Keratinocyte (primary cell): ENCODE measurements around the gene PXDN. TPM values are rescaled to one million over a fixed set of nuclear protein-coding genes. Genes with fewer than 3 reads are reported as not detected.

Source experiments
- DNase-seq: peaks from one replicate; pipeline ENCODE4 v3.0.0-alpha.2; 2011; ENCODE audit warnings: low read depth, missing footprints, low spot score
- FAIRE-seq: peaks from 2 replicates; lab custom pipeline; 2011; peaks lifted over from hg19 to GRCh38; lab: Jason Lieb, UNC
- H2AFZ ChIP-seq: 2 replicates; pipeline ENCODE4 v1.6.0; 2012; ENCODE audit warnings: low read length, control low read depth, inconsistent platforms; ENCODE audit not compliant: control insufficient read depth
- H3K27ac ChIP-seq: 2 replicates; pipeline ENCODE4 v1.5.1; 2011; ENCODE audit warnings: low read length; ENCODE audit not compliant: control insufficient read depth, insufficient read depth
- H3K27me3 ChIP-seq: 3 replicates; pipeline ENCODE4 v1.6.0; 2011; ENCODE audit warnings: low read length; ENCODE audit not compliant: control insufficient read depth, insufficient read depth; ENCODE audit errors: extremely low read depth
- H3K36me3 ChIP-seq, 2 experiments: 2 replicates in 1 of 2; 3 replicates in 1 of 2; pipeline ENCODE4 v1.5.1; 2011; ENCODE audit warnings: low read length in 2 of 2, mild to moderate bottlenecking in 1 of 2; ENCODE audit not compliant: control insufficient read depth in 2 of 2, insufficient read depth in 2 of 2; ENCODE audit errors: extremely low read depth in 1 of 2
- H3K4me1 ChIP-seq: 3 replicates; pipeline ENCODE4 v1.5.1; 2011; ENCODE audit warnings: low read length; ENCODE audit not compliant: control insufficient read depth, insufficient read depth; ENCODE audit errors: extremely low read depth
- H3K4me2 ChIP-seq: 3 replicates; pipeline ENCODE4 v1.6.0; 2011; ENCODE audit warnings: low read depth, low read length; ENCODE audit not compliant: control insufficient read depth, insufficient read depth; ENCODE audit errors: extremely low read depth
- H3K4me3 ChIP-seq, 3 experiments: fragments of 200-600 bp in 1 of 3; sonication (generic) in 1 of 3; 2 replicates in 2 of 3; 3 replicates in 1 of 3; pipeline ENCODE4 v1.5.1; 2011 to 2016; ENCODE audit warnings: low read length in 3 of 3, mild to moderate bottlenecking in 3 of 3, control low read depth in 2 of 3, inconsistent platforms in 1 of 3, low read depth in 1 of 3, mixed read lengths in 1 of 3, mixed run types in 1 of 3, moderate library complexity in 1 of 3; ENCODE audit not compliant: control insufficient read depth in 2 of 3, insufficient read depth in 2 of 3; ENCODE audit errors: extremely low read depth in 1 of 3
- H3K79me2 ChIP-seq: 2 replicates; pipeline ENCODE4 v1.6.0; 2012; ENCODE audit warnings: low read length; ENCODE audit not compliant: control insufficient read depth, insufficient read depth
- H3K9ac ChIP-seq: 3 replicates; pipeline ENCODE4 v1.6.0; 2011; ENCODE audit warnings: low read length; ENCODE audit not compliant: control insufficient read depth, insufficient read depth; ENCODE audit errors: extremely low read depth
- H3K9me1 ChIP-seq: 3 replicates; pipeline ENCODE4 v1.6.0; 2011; ENCODE audit warnings: low read length; ENCODE audit not compliant: control insufficient read depth, insufficient read depth; ENCODE audit errors: extremely low read depth
- H3K9me3 ChIP-seq: 2 replicates; pipeline ENCODE4 v1.5.1; 2012; ENCODE audit warnings: low read depth, low read length; ENCODE audit not compliant: control insufficient read depth
- H4K20me1 ChIP-seq: 3 replicates; pipeline ENCODE4 v1.6.0; 2011; ENCODE audit warnings: low read length; ENCODE audit not compliant: control insufficient read depth, insufficient read depth; ENCODE audit errors: extremely low read depth
- EZH2 ChIP-seq: IDR thresholded peaks from one replicate; pipeline ENCODE4 v1.6.1; 2012; ENCODE audit warnings: inconsistent platforms, mild to moderate bottlenecking, low read length, moderate library complexity
- dilution Hi-C: fragments of 300-500 bp; cut with MboI; formaldehyde crosslinking; loops from one replicate; pipeline ENCODE4 v1.7.0; 2020; ENCODE audit warnings: low sequenced_read_pairs; ENCODE audit not compliant: extremely low pct_ligation_motif_present
- polyA plus RNA-seq, 5 experiments: library from polyadenylated mRNA; depleted of rRNA in 3 of 5; stranded (reverse) in 3 of 5; stranded (forward) in 1 of 5; unstranded in 1 of 5; fragments of >200 nt; gene quantifications; 1 replicate in 1 of 5; 2 replicates in 3 of 5; 3 replicates in 1 of 5; pipeline versions ENCODE4 v1.2.1 to v1.2.3, GENCODE V29; 2011 to 2012; ENCODE audit warnings: missing spikeins in 2 of 5, low read depth in 1 of 5, low replicate concordance in 1 of 5
- TF ChIP-seq, protein P1 (sequence below), 3 experiments: IDR thresholded peaks in 1 of 3; conservative IDR thresholded peaks in 1 of 3; optimal IDR thresholded peaks in 1 of 3; 2 replicates in 2 of 3; 3 replicates in 1 of 3; pipeline versions ENCODE3 to v1.5.1; 2011; ENCODE audit warnings: low read length in 3 of 3, mild to moderate bottlenecking in 3 of 3, moderate library complexity in 2 of 3, control low read depth in 1 of 3, inconsistent platforms in 1 of 3; ENCODE audit not compliant: insufficient read depth in 2 of 3; ENCODE audit errors: extremely low read depth in 1 of 3

Gene PXDN
- polyA plus RNA-seq, 1 donor (not counting 4 experiments of a cell fraction or from before 2014, with no cell fraction given) = 36.7 TPM

DNA sequence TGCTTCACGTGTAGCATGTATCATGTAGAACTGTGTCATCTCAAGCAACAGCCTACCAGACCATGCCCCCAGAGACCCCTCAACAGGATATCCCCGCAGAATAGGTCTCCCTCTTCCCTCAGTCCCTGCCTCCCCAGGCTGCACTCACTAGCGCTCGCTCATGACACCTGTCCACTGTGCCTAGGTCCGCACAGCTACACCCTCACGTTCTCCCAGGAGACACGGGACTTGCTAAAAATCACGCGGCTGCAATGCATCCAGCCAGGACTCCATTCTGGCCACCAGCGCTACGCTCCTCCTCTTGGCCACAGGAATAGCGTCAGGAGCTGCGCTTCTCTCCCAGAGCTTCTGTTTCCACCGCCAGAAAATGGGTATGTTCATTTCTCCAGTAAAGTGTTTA lies 2.5 kb downstream of the PXDN start:
- FAIRE-seq = no peak
- dilution Hi-C loops = loop anchor here (25.0 kb wide), 1 partner anchor 155 kb away; no protein-coding TSS in a partner anchor
- H4K20me1 ChIP-seq = peaks cover 3% of the 10 kb centered on the region
- H3K9me3 ChIP-seq = no peaks in the 10 kb centered on the region
- H3K27ac ChIP-seq = no peak overlapping the region
- no peak overlapping the region for H2AFZ ChIP-seq
- H3K27me3 ChIP-seq = peaks cover 14% of the 10 kb centered on the region
- H3K4me3 ChIP-seq = no peak overlapping the region
- no peak for DNase-seq
- H3K36me3 ChIP-seq = peaks cover 0 to 3% of the 10 kb centered on the region in 2 experiments
- no peak for TF ChIP-seq EZH2
- TF ChIP-seq, protein P1, sequence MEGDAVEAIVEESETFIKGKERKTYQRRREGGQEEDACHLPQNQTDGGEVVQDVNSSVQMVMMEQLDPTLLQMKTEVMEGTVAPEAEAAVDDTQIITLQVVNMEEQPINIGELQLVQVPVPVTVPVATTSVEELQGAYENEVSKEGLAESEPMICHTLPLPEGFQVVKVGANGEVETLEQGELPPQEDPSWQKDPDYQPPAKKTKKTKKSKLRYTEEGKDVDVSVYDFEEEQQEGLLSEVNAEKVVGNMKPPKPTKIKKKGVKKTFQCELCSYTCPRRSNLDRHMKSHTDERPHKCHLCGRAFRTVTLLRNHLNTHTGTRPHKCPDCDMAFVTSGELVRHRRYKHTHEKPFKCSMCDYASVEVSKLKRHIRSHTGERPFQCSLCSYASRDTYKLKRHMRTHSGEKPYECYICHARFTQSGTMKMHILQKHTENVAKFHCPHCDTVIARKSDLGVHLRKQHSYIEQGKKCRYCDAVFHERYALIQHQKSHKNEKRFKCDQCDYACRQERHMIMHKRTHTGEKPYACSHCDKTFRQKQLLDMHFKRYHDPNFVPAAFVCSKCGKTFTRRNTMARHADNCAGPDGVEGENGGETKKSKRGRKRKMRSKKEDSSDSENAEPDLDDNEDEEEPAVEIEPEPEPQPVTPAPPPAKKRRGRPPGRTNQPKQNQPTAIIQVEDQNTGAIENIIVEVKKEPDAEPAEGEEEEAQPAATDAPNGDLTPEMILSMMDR (optimal IDR thresholded peaks at IDR 0.05 in 1 of 3, IDR thresholded peaks at IDR 0.05 in 1 of 3, conservative IDR thresholded peaks at IDR 0.05 in 1 of 3; ENCODE audit: extremely low read depth in 1 of 3, insufficient read depth in 2 of 3, low read length in 3 of 3) = no peak
- H3K9ac ChIP-seq = no peak overlapping the region
- H3K4me1 ChIP-seq = peaks cover 14% of the 10 kb centered on the region
- peaks cover 57% of the 10 kb centered on the region for H3K79me2 ChIP-seq
- H3K9me1 ChIP-seq = no peaks in the 10 kb centered on the region
- H3K4me2 ChIP-seq = no peak overlapping the region

DNA sequence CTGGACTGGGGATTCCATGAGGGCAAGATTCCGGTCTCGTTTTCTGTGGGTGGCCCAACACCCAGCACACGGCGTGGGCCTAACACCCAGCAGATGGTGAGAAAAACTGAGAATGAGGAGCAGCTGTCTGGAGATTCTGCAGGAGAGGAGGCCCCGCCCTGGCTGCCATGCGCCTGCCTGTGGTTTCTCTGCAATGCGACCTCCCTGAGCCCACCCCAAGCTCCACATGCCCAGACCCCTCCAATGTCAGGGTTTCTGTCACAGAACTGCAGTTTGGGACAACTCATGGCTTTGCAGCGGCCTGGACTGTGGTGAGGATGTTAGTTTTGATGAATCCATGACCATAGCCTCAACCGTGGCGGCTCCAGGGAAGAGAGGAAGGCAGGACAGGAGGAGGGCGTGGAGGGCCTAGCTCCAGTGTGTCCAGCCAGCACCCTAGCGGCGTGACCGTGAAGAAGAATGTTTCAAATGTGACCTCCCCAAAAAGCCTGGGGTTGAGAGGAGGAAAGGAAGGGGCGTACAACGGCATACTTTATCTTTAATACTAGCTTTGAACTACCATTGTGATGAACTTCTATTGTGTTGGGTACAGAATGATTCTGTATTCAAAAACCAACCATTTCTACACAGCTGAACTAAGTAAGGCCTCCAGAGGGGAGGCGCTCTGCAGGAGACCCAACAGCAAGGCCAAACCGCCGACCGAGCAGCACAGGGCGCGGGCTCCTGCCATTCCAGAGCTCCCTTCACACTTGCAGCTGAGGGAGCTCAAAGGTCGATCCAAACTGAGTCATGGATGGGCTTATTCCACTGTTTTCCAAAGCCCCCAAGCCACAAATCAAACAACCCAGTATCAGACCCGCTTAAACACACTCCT lies 3.4 kb downstream of the PXDN start:
- Histone ChIP-seq H3K27ac (no peak overlapping the region), H3K9ac (no peak overlapping the region), H3K9me3 (no peaks in the 10 kb centered on the region), H3K36me3 (peaks cover 0 to 3% of the 10 kb centered on the region in 2 experiments), H3K79me2 (peaks cover 65% of the 10 kb centered on the region), H3K4me2 (no peak overlapping the region), H3K27me3 (peaks cover 9% of the 10 kb centered on the region), H3K4me1 (peaks cover 14% of the 10 kb centered on the region), H2AFZ (no peak overlapping the region), H4K20me1 (peaks cover 3% of the 10 kb centered on the region), H3K4me3 (no peak overlapping the region), H3K9me1 (no peaks in the 10 kb centered on the region)
- FAIRE-seq = no peak
- dilution Hi-C loops = loop anchor here (25.0 kb wide), 1 partner anchor 154 kb away; no protein-coding TSS in a partner anchor
- TF ChIP-seq EZH2 = no peak
- TF ChIP-seq, protein P1 (optimal IDR thresholded peaks at IDR 0.05 in 1 of 3, IDR thresholded peaks at IDR 0.05 in 1 of 3, conservative IDR thresholded peaks at IDR 0.05 in 1 of 3; ENCODE audit: extremely low read depth in 1 of 3, insufficient read depth in 2 of 3, low read length in 3 of 3) = no peak
- DNase-seq = no peak
